NCI-H2029 (cell line): ENCODE measurements around the gene RALGAPA1.
"Not testable (repeated sequence)": the region's sequence is repeated elsewhere in the genome, so short reads cannot be mapped to it uniquely, and the experiment has no call there.

Source experiments
- DNase-seq: peaks from one replicate; lab custom pipeline; 2025; lab: John Stamatoyannopoulos, UW

RALGAPA1 gene

GRCh38 chr14:35808638-35809563, at the start of gene RALGAPA1:
Gene RALGAPA1, minus strand, starts transcription at chr14:35809295. Its CDS starts 460 bp downstream, at chr14:35808835.
- peak; percentile 100 for DNase-seq

- DNase-seq, result no peak
These were observed 49.6 kb upstream of the RALGAPA1 start for GRCh38 chr14:35858521-35859209.

GRCh38 chr14:35855876-35856481, 46.9 kb upstream of the RALGAPA1 start:
- no peak for DNase-seq

GRCh38 chr14:35854696-35855270, 45.7 kb upstream of the RALGAPA1 start:
- no peak for DNase-seq

- no peak for DNase-seq
These were observed 44.1 kb upstream of the RALGAPA1 start for GRCh38 chr14:35853225-35853624.

GRCh38 chr14:35851823-35852222, 42.7 kb upstream of the RALGAPA1 start:
- DNase-seq, result no peak

- no peak for DNase-seq
These were observed 40.0 kb upstream of the RALGAPA1 start for GRCh38 chr14:35849122-35849521.

- DNase-seq, result peak; percentile 66
These were observed 38.5 kb upstream of the RALGAPA1 start for GRCh38 chr14:35847636-35848035.

GRCh38 chr14:35844494-35844893, 35.4 kb upstream of the RALGAPA1 start:
- DNase-seq, result no peak

- not testable (repeated sequence) for DNase-seq
These were observed 33.1 kb upstream of the RALGAPA1 start for GRCh38 chr14:35842245-35842644.

GRCh38 chr14:35841704-35842103, 32.6 kb upstream of the RALGAPA1 start:
- DNase-seq, result not testable (repeated sequence)

- no peak for DNase-seq
These were observed 26.3 kb upstream of the RALGAPA1 start for GRCh38 chr14:35835208-35835982.

GRCh38 chr14:35829449-35829848, 20.4 kb upstream of the RALGAPA1 start:
- no peak for DNase-seq

GRCh38 chr14:35827678-35828472, 18.8 kb upstream of the RALGAPA1 start:
- no peak for DNase-seq

GRCh38 chr14:35826952-35827416, 17.9 kb upstream of the RALGAPA1 start:
- no peak for DNase-seq

- DNase-seq, result peak; percentile 100
These were observed 17.3 kb upstream of the RALGAPA1 start, which contains the start of gene BRMS1L for GRCh38 chr14:35826218-35826951. Gene BRMS1L, plus strand, starts transcription at chr14:35826338. Its CDS starts 179 bp downstream, at chr14:35826517.

- DNase-seq, result no peak
These were observed 16.8 kb upstream of the RALGAPA1 start for GRCh38 chr14:35825968-35826217.

GRCh38 chr14:35824446-35825165, 15.5 kb upstream of the RALGAPA1 start:
- DNase-seq, result not testable (repeated sequence)

GRCh38 chr14:35822501-35822900, 13.4 kb upstream of the RALGAPA1 start:
- no peak for DNase-seq
